Endothelial cell of umbilical vein (primary cell): ENCODE data around the gene PRPF18. TPM values are rescaled to one million over a fixed set of nuclear protein-coding genes. Genes with fewer than 3 reads are reported as not detected.

Source experiments
- BruUV-seq: library from RNA; stranded (reverse); fragments of 400-500 nt; replicated peaks from 2 replicates; lab custom pipeline; 2021; lab: Mats Ljungman, UMichigan
- CTCF ChIA-PET: fragments of 300-600, 350-600 bp; sonication (Branson Sonifier 250); formaldehyde crosslinking; loops from one replicate; lab custom pipeline; 2021; ENCODE audit warnings: antibody characterized with exemption, inconsistent platforms; lab: Charles Lee
- POLR2A ChIA-PET: fragments of 300-600, 350-600 bp; sonication (Branson Sonifier 250); formaldehyde crosslinking; loops from one replicate; lab custom pipeline; 2021; ENCODE audit warnings: antibody characterized with exemption, inconsistent platforms; lab: Charles Lee
- DNase-seq: peaks from one replicate; pipeline ENCODE4 v3.0.0-alpha.2; 2011; ENCODE audit warnings: low read depth, low spot score
- FAIRE-seq: peaks from 2 replicates; lab custom pipeline; 2011; peaks lifted over from hg19 to GRCh38; lab: Jason Lieb, UNC
- H2AFZ ChIP-seq: 2 replicates; pipeline ENCODE4 v1.6.0; 2012; ENCODE audit warnings: low read depth, low read length, control low read depth, inconsistent platforms
- H3K27ac ChIP-seq: 2 replicates; pipeline ENCODE4 v1.5.1; 2011; ENCODE audit warnings: low read depth, mild to moderate bottlenecking, control low read depth, low read length, moderate library complexity; ENCODE audit not compliant: insufficient read depth
- H3K27me3 ChIP-seq, 2 experiments: 2 replicates each; pipeline versions ENCODE4 v1.6.0 to v1.6.1; 2011; ENCODE audit warnings: low read length in 2 of 2, mixed read lengths in 1 of 2; ENCODE audit not compliant: control insufficient read depth in 2 of 2, insufficient read depth in 2 of 2
- H3K36me3 ChIP-seq, 2 experiments: 2 replicates in 1 of 2; 3 replicates in 1 of 2; pipeline ENCODE4 v1.5.1; 2011; ENCODE audit warnings: low read length in 2 of 2, mild to moderate bottlenecking in 1 of 2, moderate library complexity in 1 of 2; ENCODE audit not compliant: control insufficient read depth in 2 of 2, insufficient read depth in 2 of 2; ENCODE audit errors: extremely low read depth in 1 of 2
- H3K4me1 ChIP-seq: 3 replicates; pipeline ENCODE4 v1.5.1; 2011; ENCODE audit warnings: mild to moderate bottlenecking, low read length; ENCODE audit not compliant: control insufficient read depth, insufficient read depth; ENCODE audit errors: extremely low read depth
- H3K4me2 ChIP-seq: 2 replicates; pipeline ENCODE4 v1.6.1; 2011; ENCODE audit warnings: low read length, control low read depth, mixed read lengths; ENCODE audit not compliant: insufficient read depth
- H3K4me3 ChIP-seq, 3 experiments: fragments of 200-600 bp in 1 of 3; sonication (generic), shearing (Covaris generic) in 1 of 3; replicated peaks in 1 of 3; 2 replicates each; pipeline ENCODE4 v1.5.1; 2011 to 2016; ENCODE audit warnings: control low read depth in 3 of 3, low read length in 3 of 3, mild to moderate bottlenecking in 2 of 3, inconsistent platforms in 1 of 3, low read depth in 1 of 3, moderate library complexity in 1 of 3; ENCODE audit not compliant: insufficient read depth in 1 of 3
- H3K79me2 ChIP-seq: 2 replicates; pipeline ENCODE4 v1.6.0; 2012; ENCODE audit warnings: low read length, inconsistent platforms; ENCODE audit not compliant: control insufficient read depth, insufficient read depth
- H3K9ac ChIP-seq: replicated peaks from 2 replicates; pipeline ENCODE3; 2011; ENCODE audit warnings: low read length, control low read depth; ENCODE audit not compliant: insufficient read depth; ENCODE audit errors: extremely low read depth
- H3K9me1 ChIP-seq: replicated peaks from 3 replicates; pipeline ENCODE4 v1.6.0; 2011; ENCODE audit warnings: mild to moderate bottlenecking, low read length; ENCODE audit not compliant: control insufficient read depth, insufficient read depth; ENCODE audit errors: extremely low read depth
- H3K9me3 ChIP-seq: replicated peaks from 2 replicates; pipeline ENCODE4 v1.5.1; 2012; ENCODE audit warnings: low read length, inconsistent platforms; ENCODE audit not compliant: control insufficient read depth, insufficient read depth
- H4K20me1 ChIP-seq: replicated peaks from 2 replicates; pipeline ENCODE3; 2011; ENCODE audit warnings: mild to moderate bottlenecking, low read length; ENCODE audit not compliant: control insufficient read depth, insufficient read depth; ENCODE audit errors: extremely low read depth
- CTCF ChIP-seq, 2 donors: IDR thresholded peaks; 1 replicate in 1 of 2; 2 replicates in 1 of 2; pipeline ENCODE4 v1.5.1; 2011; ENCODE audit warnings: low read length in 2 of 2, mild to moderate bottlenecking in 2 of 2, moderate library complexity in 2 of 2, control low read depth in 1 of 2, inconsistent platforms in 1 of 2, low read depth in 1 of 2; ENCODE audit not compliant: insufficient read depth in 1 of 2; ENCODE audit errors: extremely low read depth in 1 of 2
- EZH2 ChIP-seq: IDR thresholded peaks from 2 replicates; pipeline ENCODE4 v1.6.1; 2012; ENCODE audit warnings: borderline replicate concordance, low read depth, mild to moderate bottlenecking, moderate library complexity, low read length, inconsistent platforms; ENCODE audit not compliant: severe bottlenecking
- FOS ChIP-seq: IDR thresholded peaks from 2 replicates; pipeline ENCODE4 v1.6.1; 2011; ENCODE audit warnings: mild to moderate bottlenecking, low read length, moderate library complexity, borderline replicate concordance; ENCODE audit not compliant: insufficient read depth
- GATA2 ChIP-seq: IDR thresholded peaks from 2 replicates; pipeline ENCODE4 v1.7.0; 2011; ENCODE audit warnings: low read depth, mild to moderate bottlenecking, moderate library complexity, mixed read lengths, low read length; ENCODE audit not compliant: insufficient read length, insufficient read depth
- JUN ChIP-seq: IDR thresholded peaks from 2 replicates; pipeline ENCODE4 v1.6.1; 2011; ENCODE audit warnings: borderline replicate concordance, low read depth; ENCODE audit not compliant: insufficient read length, insufficient read depth
- MAX ChIP-seq: IDR thresholded peaks from 2 replicates; pipeline ENCODE4 v1.6.1; 2011; ENCODE audit not compliant: insufficient read depth, insufficient read length
- MYC ChIP-seq: IDR thresholded peaks from one replicate; pipeline ENCODE4 v1.6.1; 2011; ENCODE audit warnings: mild to moderate bottlenecking, low read depth, low read length
- POLR2A ChIP-seq: IDR thresholded peaks from 2 replicates; pipeline ENCODE4 v1.6.1; 2012; ENCODE audit warnings: low read depth, mild to moderate bottlenecking, control low read depth, low read length
- POLR2AphosphoS5 ChIP-seq: IDR thresholded peaks from 2 replicates; pipeline ENCODE4 v1.6.1; 2012; ENCODE audit warnings: low read depth, mild to moderate bottlenecking, control low read depth, low read length, moderate library complexity; ENCODE audit not compliant: insufficient read depth
- dilution Hi-C: fragments of 300-500 bp; cut with MboI; formaldehyde crosslinking; loops from one replicate; pipeline ENCODE4 v1.15.0; 2019; ENCODE audit warnings: low sequenced_read_pairs; ENCODE audit not compliant: extremely low pct_ligation_motif_present
- intact Hi-C: fragments of 100-400 bp; cut with micrococcal nuclease; formaldehyde crosslinking; loops from one replicate; pipeline ENCODE4 v1.10.0; 2022
- polyA plus RNA-seq, 4 experiments: library from polyadenylated mRNA; depleted of rRNA in 3 of 4; stranded (reverse) in 3 of 4; unstranded in 1 of 4; fragments of >200 nt; gene quantifications; 2 replicates each; pipeline versions ENCODE4 v1.2.1 to v1.2.3, GENCODE V29; 2011 to 2012; ENCODE audit warnings: missing spikeins in 1 of 4
- total RNA-seq: library from RNA; stranded (reverse); gene quantifications from 2 replicates; pipeline ENCODE4 v1.2.3, GENCODE V29; 2021

Gene PRPF18
- total and polyA plus RNA-seq, 2 donors (not counting 3 experiments of a cell fraction or from before 2014, with no cell fraction given), result 7.3 to 21.0 TPM

- FAIRE-seq, result no peak
- dilution Hi-C loops (no loop called here), intact Hi-C loops (no loop called here)
- Histone ChIP-seq H3K79me2 (no peaks in the 10 kb centered on the region), H3K27ac (no peak overlapping the region), H3K4me3 (no peak overlapping the region), H3K36me3 (no peaks in the 10 kb centered on the region), H3K9me3 (no peaks in the 10 kb centered on the region), H3K9ac (no peak overlapping the region), H2AFZ (no peak overlapping the region), H3K4me1 (no peaks in the 10 kb centered on the region), H4K20me1 (no peaks in the 10 kb centered on the region), H3K27me3 (peaks cover 2 to 4% of the 10 kb centered on the region in 2 experiments), H3K9me1 (no peaks in the 10 kb centered on the region), H3K4me2 (no peak overlapping the region)
- DNase-seq, result no peak
- TF ChIP-seq POLR2A, result no peak
- TF ChIP-seq MYC, result no peak
- TF ChIP-seq FOS, result no peak
- no peak for TF ChIP-seq MAX
- no peak for TF ChIP-seq GATA2
- TF ChIP-seq POLR2AphosphoS5, result no peak
- no peak for TF ChIP-seq CTCF (IDR thresholded peaks at IDR 0.05; ENCODE audit: extremely low read depth in 1 of 2, insufficient read depth in 1 of 2, low read depth in 1 of 2, low read length in 2 of 2)
- no peak for TF ChIP-seq JUN
- TF ChIP-seq EZH2, result no peak
- BruUV-seq, result no TSS peak
- CTCF ChIA-PET, result no interaction called here
- POLR2A ChIA-PET, result no interaction called here
These were observed 26.2 kb upstream of the PRPF18 start for GRCh38 chr10:13560597-13560996.
